ENCODE measurements around the gene IGSF9B. TPM values are rescaled to one million over a fixed set of nuclear protein-coding genes. Genes with fewer than 3 reads are reported as not detected.

IGSF9B gene
- total and polyA plus RNA-seq, 2 of the 13 experiments (the other 11 are each of a cell fraction or from before 2014, with no cell fraction given), result not detected

DNA sequence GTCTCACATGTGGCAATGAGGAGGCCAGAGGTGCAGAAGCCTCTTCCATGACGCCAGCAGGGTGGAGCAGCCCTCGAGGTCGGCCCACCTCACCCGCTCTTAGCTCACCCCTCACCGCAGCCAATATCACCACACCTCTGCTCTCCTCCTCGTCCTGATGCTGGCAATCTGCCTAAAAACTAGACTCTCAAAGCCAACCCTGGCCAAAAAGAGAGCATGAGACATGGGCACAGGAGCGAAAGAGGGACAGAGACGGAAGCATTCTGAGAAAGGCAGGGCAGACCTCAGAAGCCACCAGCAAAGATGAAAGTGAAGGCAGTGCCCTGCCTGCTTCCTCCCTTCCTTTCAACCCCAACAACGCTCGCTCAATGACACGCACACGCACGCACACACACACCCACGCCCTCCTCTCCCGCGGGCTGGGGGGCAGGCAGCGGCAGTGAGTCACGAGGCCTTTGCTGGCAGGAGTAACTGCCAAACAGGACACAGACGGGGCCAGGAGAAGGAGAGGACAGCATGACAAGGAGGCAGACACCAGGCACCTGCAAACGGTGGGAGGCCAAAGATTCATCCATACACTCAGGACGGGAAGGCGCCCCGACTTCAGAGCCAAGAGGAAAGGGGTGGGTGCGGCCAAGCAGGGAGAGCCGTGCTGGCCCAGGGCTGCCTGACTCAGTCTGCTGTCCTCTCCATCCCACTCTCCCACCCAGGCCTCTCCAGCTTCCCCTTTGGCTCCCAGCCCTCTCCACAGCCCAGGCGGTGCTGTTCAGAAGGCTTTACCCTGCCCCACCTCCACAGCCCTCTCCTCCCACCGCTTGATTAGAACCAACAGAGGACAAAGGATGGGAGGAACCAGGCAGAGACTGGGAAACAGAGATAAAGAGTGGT, 11.4 kb downstream of the IGSF9B start:
- H3K4me3 ChIP-seq (replicated peaks in 1 of 3; ENCODE audit: insufficient read depth in 1 of 3, low read depth in 2 of 3, low read length in 3 of 3), result no peak overlapping the region
- FAIRE-seq, result no peak
- H3K27ac ChIP-seq (ENCODE audit: extremely low read length, insufficient read depth, low read length), result no peak overlapping the region
- H3K9me3 ChIP-seq (ENCODE audit: low read length), result no peaks in the 10 kb centered on the region
- no peaks in the 10 kb centered on the region for H3K36me3 ChIP-seq (replicated peaks in 1 of 2; ENCODE audit: control insufficient read depth in 1 of 2, insufficient read depth in 2 of 2, low read length in 2 of 2)
- WGBS (ENCODE audit: low lambda C conversion rate), result 21% methylated on average over 8 of the region's 27 CpGs
- H3K4me2 ChIP-seq (ENCODE audit: low read depth, low read length), result no peak overlapping the region
- no peak overlapping the region for H3K9ac ChIP-seq (ENCODE audit: insufficient read depth, low read depth, low read length)
- no peak overlapping the region for H2AFZ ChIP-seq (ENCODE audit: low read length)
- H3K79me2 ChIP-seq (ENCODE audit: insufficient read depth, low read length), result no peaks in the 10 kb centered on the region
- no peak for DNase-seq (ENCODE audit: low spot score)
- no peaks in the 10 kb centered on the region for H3K4me1 ChIP-seq (ENCODE audit: insufficient read depth, low read length)
- H4K20me1 ChIP-seq (ENCODE audit: insufficient read depth, low read length), result 0 out of 2 replicates have a peak, but pooled peaks cover 2% of the 10 kb centered on the region
- no peak for ATAC-seq
- ChIA-PET POLR2A (no interaction called here), CTCF (ENCODE audit: low intra/inter-chr PET ratio, low total read pairs) (no interaction called here)
- in situ Hi-C loops (cut with HindIII; ENCODE audit: extremely low pct_ligation_motif_present, low pct_unique_long_range_greater_than_20kb), result no loop called here
- no peak for TF ChIP-seq MEF2D (CRISPR knock-in tag; IDR thresholded peaks at IDR 0.05)
- no peak for TF ChIP-seq ZNF768 (CRISPR knock-in tag; IDR thresholded peaks at IDR 0.05)
- H3K27me3 ChIP-seq (ENCODE audit: control insufficient read depth in 1 of 2, insufficient read depth in 2 of 2, low read length in 2 of 2), result peaks cover 9 to 67% of the 10 kb centered on the region in 2 experiments
- intact Hi-C loops (cut with micrococcal nuclease; ENCODE audit: unreplicated experiment), result no loop called here
- BruUV-seq (replicated peaks), result no TSS peak

DNA sequence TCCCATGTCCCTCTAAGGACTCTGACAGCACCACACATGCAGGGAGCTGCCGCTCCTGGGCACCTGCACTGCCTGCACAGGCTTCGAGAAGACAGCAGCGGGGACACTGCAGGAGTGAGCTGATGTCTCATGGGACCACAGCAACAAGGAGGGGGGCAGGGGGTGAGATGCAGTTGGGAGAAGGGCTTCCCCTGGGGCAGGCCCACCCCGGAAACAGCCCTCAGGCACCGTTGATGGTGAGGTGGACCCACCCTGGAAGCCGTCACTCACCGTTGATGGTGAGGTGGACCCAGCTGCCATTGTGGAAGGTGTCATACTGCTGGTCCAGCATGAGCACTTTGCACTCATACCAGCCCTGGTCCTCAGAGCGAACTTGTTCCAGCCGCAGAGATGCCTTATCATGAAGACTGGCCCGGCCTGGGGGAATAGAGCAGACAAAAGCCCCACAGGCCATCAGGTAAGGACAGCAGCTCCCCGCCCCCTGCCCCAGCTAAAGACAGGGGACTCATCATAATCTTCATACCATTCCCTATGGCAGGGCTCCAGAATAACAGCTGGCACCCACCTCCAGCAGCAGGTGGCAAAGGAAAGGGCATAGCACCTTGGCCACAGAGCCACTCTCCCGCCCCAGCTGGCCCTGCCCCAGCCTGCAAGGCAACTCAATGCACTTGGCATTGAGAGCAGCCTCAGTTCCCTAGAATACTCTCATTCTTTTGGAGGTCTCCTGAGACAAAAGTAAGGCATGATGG, 12.6 kb downstream of the IGSF9B start:
- no peaks in the 10 kb centered on the region for H3K36me3 ChIP-seq (replicated peaks in 1 of 2; ENCODE audit: control insufficient read depth in 1 of 2, insufficient read depth in 2 of 2, low read length in 2 of 2)
- CTCF ChIA-PET (ENCODE audit: low intra/inter-chr PET ratio, low total read pairs), result no interaction called here
- TF ChIP-seq ZNF713 (CRISPR knock-in tag; IDR thresholded peaks at IDR 0.05) (no peak), SALL2 (CRISPR knock-in tag; IDR thresholded peaks at IDR 0.05) (no peak), ZNF337 (CRISPR knock-in tag; IDR thresholded peaks at IDR 0.05; ENCODE audit: borderline replicate concordance, low read depth) (no peak), KAT8 (CRISPR knock-in tag; IDR thresholded peaks at IDR 0.05) (no peak), MYC (CRISPR knock-in tag; IDR thresholded peaks at IDR 0.05; ENCODE audit: borderline replicate concordance) (no peak), MXD4 (CRISPR knock-in tag; IDR thresholded peaks at IDR 0.05) (no peak), POGZ (CRISPR knock-in tag; IDR thresholded peaks at IDR 0.05) (no peak), HNF4G (IDR thresholded peaks at IDR 0.05; ENCODE audit: borderline replicate concordance, low read depth, low read length) (no peak), HNF4G (CRISPR knock-in tag; IDR thresholded peaks at IDR 0.05; ENCODE audit: borderline replicate concordance, low read depth) (no peak), NRL (CRISPR knock-in tag; IDR thresholded peaks at IDR 0.05; ENCODE audit: borderline replicate concordance) (no peak), STAG1 (CRISPR knock-in tag; IDR thresholded peaks at IDR 0.05) (no peak), SIX4 (CRISPR knock-in tag; IDR thresholded peaks at IDR 0.05) (no peak), ZNF598 (CRISPR knock-in tag; IDR thresholded peaks at IDR 0.05; ENCODE audit: borderline replicate concordance) (no peak), KLF9 (CRISPR knock-in tag; IDR thresholded peaks at IDR 0.05; ENCODE audit: low read depth) (no peak)
- TF ChIP-seq, protein P1, sequence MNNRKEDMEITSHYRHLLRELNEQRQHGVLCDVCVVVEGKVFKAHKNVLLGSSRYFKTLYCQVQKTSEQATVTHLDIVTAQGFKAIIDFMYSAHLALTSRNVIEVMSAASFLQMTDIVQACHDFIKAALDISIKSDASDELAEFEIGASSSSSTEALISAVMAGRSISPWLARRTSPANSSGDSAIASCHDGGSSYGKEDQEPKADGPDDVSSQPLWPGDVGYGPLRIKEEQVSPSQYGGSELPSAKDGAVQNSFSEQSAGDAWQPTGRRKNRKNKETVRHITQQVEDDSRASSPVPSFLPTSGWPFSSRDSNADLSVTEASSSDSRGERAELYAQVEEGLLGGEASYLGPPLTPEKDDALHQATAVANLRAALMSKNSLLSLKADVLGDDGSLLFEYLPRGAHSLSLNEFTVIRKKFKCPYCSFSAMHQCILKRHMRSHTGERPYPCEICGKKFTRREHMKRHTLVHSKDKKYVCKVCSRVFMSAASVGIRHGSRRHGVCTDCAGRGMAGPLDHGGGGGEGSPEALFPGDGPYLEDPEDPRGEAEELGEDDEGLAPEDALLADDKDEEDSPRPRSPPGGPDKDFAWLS (CRISPR knock-in tag; IDR thresholded peaks at IDR 0.05; ENCODE audit: borderline replicate concordance), result no peak

More for the DNA sequence above, 12.6 kb downstream of the IGSF9B start:
- in situ Hi-C loops (cut with HindIII; ENCODE audit: extremely low pct_ligation_motif_present, low pct_unique_long_range_greater_than_20kb) (no loop called here), intact Hi-C loops (cut with micrococcal nuclease; ENCODE audit: unreplicated experiment) (no loop called here)
- no peak for FAIRE-seq
- H3K4me2 ChIP-seq (ENCODE audit: low read depth, low read length), result no peak overlapping the region
- H3K4me3 ChIP-seq (replicated peaks in 1 of 3; ENCODE audit: insufficient read depth in 1 of 3, low read depth in 2 of 3, low read length in 3 of 3), result no peak overlapping the region
- H3K4me1 ChIP-seq (ENCODE audit: insufficient read depth, low read length), result no peaks in the 10 kb centered on the region
- H4K20me1 ChIP-seq (ENCODE audit: insufficient read depth, low read length), result 0 out of 2 replicates have a peak, but pooled peaks cover 2% of the 10 kb centered on the region
- BruUV-seq (replicated peaks), result no TSS peak
- POLR2A ChIA-PET, result no interaction called here
- peaks cover 6 to 58% of the 10 kb centered on the region in 2 experiments for H3K27me3 ChIP-seq (ENCODE audit: control insufficient read depth in 1 of 2, insufficient read depth in 2 of 2, low read length in 2 of 2)
- no peak overlapping the region for H3K27ac ChIP-seq (ENCODE audit: extremely low read length, insufficient read depth, low read length)
- no peak overlapping the region for H2AFZ ChIP-seq (ENCODE audit: low read length)
- no peaks in the 10 kb centered on the region for H3K79me2 ChIP-seq (ENCODE audit: insufficient read depth, low read length)
- DNase-seq (ENCODE audit: low spot score), result no peak
- no peak for ATAC-seq
- no peak overlapping the region for H3K9ac ChIP-seq (ENCODE audit: insufficient read depth, low read depth, low read length)
- H3K9me3 ChIP-seq (ENCODE audit: low read length), result no peaks in the 10 kb centered on the region
- 5% methylated on average over 2 of the region's 12 CpGs for WGBS (ENCODE audit: low lambda C conversion rate)
